OCI-M1 (cell line): ENCODE results near the gene CIB4.

Source experiments
- DNase-seq: peaks from one replicate; lab custom pipeline; 2025; lab: John Stamatoyannopoulos, UW

Gene CIB4

DNA sequence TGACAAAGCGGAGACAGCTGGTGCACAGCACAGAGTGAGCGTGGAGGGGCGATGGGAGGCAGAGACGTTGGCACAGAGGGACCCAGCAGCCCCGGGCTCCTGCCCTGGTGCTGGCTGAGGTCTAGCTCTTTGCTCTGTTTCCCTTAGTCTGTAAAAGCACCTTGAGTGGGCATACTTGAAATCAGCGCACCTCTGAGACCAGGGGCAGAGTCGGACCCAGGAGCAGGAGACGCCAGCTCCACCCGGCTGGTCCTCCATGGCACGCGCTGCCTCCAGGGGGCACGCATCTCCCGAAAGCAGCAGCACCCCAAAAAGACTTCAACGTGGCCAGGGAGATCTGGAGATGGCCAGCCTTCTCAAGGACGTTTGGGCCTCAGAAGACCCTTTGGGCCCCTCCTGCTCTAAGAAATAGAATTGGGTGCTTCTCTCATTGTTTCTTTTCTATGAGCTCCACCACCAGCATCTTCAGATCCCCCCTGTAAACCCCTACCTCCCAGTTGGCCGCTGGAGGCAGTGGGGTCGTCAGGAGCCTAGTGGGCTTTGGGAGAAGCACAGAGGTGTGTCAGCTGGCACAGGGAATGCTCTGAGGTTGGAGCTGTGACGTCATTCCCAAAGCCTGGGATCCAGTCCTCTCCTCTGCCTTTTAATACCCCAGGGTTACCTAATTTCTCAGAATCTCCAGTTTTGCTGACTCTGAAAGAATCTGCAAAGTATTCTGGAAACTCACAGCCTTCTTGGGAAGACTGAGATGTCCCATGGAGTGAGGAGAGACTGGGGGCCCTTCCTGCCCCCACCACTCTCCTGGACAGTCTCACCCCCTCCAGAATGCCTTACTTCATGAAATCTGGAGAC is 58.9 kb downstream of the CIB4 start:
- no peak for DNase-seq

DNA sequence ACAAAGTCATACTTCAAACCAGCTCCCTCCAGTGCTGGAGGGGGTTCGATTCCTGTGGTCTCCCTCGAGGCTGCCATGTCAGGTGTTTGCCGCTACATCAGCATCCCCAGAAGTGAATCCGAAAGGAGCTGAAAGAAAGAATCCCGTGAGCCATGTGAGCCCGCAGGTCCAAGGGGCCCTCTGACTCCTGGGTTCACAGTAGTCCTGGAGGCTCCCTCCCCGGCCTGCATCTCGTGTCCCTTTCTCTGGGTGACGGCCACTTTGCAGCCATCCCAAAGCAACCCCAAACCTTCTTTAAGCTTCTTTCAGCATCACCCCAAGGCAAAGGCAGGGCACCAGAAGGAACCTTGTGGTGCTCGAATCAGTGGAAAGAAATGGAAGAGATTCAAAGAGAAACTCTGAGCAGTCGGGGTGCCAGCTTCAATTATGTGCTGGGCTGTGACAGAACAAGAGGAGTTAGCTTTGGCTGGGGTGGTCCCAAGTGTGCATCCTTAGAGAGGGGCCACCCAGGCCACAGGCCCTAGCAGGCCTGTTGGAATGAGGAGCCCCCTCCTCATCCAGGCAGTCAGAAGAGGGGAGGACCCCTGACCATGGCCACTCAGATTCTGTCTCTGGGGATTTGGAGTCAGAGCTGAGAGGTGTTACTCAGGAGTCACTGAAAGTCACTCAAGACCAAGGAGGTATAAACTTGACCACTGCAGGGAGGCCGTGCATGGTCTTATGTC is 59.7 kb downstream of the CIB4 start:
- DNase-seq = no peak

DNA sequence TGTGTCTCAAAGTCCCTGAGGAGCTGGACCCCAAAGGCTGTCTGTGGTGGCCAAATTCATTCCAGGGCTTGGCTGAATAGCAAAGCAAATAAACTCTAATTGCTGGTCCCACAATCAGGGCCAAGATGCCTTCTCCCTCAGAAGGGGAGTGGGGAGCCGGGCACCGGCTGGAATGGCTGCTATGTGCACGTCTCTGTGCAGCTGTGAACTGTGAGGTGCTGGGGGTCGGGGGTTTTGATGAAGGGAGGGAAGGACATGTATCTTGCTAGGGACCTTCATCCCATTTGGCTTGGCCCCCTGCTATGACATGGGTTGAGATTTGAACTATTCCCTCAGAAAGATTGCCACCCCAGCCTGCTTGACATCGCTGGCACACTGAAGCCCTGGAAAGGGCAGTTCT is 60.4 kb downstream of the CIB4 start:
- DNase-seq = no peak

DNA sequence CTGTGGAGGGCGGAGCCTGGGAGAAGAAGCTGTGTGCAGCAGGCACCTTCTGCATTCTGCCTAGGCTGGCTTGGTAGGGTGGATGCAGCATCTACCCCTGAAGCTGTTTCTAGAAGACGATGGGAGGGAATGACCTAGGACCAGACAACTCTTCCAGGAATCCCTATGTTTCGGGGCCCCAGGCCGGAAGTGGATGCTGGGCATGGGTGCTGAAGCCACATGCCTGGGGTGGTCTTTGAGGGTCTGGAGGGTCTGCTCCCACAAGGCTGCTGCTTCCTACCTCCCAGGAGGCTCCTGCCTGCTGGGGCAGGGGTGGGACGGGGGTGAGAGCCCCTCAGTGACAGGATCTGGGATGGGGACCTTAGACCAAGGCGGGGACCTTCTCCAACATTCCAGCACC is 61.0 kb downstream of the CIB4 start:
- DNase-seq = no peak

DNA sequence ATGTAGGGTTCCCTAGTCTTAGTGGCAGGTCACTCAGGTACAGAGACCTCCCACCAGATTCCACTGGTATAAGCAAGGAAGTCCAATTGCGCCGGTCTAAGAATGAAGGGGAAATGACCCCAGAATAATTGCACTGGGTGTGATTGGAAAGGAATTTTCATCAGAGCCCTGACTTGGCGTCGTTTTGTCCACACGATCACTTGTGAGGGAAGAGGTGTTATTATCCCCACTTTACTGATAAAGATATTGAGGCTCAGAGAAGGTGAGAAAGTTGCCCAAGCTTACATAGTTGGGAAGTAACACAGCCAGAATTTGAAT is 61.5 kb downstream of the CIB4 start:
- DNase-seq = no peak

DNA sequence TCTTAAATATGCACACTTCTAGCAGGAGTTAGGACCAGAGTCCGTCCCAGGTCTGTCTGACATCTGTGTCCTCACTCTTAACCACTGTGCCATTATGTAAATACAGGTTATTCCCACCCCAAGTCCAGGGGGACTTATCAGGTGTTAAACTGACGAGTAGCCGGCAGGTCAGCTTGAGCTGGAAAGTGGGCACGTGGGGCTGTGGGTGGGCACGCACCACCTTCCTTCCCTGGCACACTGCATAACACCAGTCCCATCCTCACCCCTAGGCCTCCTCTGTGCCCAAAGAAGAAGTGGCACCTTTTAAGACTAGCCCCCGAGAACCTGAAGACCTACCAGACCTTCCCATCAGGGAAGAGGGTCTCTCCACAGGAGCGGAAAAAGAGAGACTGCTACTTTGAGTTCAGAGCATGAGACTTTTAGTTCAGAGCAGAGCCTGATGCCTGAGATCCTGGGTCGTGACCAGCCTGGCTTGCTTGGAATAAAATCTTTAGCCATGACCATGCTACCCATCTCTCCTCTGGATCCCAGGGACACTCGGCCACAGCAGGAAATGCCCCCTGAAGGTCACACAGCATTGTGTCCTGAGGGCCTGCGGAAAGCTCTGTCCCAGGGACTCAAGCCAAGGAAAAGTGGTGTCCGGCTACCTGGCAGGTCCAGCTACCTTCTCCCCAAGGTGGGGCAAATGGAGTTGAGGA is 62.0 kb downstream of the CIB4 start:
- no peak for DNase-seq

DNA sequence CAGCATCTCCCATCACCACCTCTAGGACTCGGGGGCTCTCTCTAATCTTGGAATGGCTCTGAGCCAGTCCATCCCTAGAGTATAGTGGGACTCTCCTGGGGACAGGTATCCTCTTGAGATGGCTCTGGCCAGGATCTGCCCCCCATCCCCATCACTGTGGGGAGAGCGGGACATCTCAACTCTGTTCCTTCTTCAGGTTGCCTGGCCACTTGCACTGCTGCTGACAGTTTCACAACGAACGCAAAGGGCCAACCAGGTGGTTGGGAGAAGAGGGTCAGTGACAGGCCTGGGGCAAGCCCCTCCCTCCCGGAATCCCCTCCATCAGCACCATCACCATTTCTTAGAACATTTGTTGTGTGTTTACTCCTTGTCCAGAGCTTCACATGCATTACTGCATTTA is 62.6 kb downstream of the CIB4 start:
- DNase-seq = no peak

DNA sequence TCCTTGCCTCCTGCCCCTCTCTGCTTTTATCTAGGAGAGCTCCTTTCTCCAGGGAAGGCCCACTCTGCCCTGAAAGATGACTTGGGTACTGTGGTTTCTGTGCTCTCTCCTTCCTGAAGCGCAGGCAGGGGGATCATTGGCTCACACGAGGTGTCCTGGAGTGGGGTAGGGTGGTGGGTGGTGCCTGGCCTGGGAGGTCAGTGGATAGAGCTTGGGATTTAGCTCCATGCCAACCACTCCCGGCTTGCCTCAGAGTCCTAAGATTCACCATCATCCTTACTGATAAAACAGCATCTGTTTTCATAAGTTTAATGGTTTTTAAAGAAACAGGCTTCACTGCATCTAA is 63.1 kb downstream of the CIB4 start:
- DNase-seq = no peak

DNA sequence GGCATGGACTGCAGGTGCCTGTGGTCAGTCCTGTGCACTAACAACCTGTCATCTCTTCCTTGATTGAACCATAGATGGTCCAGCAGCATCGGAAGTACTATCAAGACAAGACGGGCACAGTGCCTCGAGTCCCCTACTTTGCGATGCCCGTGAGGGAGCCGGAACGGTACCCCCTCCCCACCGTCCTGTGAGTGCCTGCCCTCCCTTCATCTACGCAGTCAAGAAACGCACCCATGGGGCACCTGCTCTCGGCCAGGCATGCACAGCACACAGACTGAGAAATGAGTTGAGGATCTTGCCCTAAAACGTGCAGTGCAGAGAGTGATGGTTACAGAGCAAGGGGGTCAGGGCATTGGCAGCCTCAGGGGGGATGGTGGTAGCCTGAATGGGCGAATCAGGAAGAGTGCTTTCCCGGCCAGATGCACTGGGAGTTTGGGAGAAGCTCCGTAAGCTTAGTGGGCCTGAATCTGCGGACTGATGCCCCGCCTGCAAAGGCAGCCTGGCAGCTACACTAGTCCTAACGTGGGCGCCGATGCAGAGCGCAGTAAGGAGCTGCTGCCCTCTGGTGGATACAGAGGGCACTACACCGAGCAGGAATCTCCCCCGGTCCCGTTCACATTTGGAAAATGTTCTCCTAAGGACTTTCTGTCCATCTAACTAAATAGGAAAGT is 63.6 kb downstream of the CIB4 start:
- DNase-seq = peak; percentile 74

DNA sequence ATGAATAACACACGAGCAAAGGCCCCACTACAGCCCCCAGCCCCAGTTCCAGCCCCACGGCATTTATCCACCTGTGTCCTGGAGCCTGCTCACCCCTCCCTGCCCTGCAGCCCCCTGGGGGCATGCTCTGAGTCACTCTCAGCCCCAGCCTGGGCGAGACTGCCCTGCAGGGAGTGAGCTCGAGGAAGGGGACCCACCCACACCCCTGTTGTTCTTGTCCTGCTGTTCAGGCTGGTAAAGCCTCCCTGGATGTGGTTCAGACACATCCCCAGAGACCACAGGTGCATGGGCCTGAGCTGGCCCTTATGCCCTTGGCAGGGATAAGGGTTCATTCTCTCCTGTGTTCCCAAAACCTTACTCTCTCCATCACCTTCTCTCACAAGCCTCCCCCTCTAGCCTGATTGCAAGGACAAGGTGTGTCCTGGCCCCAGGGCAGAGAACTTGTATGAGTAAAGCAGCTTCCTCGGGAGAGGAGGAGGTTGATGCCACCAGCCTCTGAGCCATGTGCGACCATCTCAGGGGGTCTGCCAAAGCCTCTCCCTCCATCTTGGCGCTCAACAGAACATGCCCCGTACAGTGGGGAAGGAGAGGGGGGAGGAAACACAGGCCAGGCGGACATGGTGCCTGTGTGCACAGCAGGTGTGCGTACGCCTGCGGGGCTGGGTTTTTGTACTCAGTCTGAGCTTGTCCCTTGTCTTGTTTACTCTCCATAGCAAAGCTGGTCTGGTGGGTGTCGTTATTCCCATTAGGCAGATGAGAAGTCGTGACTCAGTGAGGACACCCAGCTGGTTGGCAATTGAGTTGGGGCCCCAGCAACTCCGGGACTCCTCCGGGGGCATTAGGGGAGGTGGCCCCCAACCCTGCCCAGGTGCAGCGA is 64.4 kb downstream of the CIB4 start:
- no peak for DNase-seq

DNA sequence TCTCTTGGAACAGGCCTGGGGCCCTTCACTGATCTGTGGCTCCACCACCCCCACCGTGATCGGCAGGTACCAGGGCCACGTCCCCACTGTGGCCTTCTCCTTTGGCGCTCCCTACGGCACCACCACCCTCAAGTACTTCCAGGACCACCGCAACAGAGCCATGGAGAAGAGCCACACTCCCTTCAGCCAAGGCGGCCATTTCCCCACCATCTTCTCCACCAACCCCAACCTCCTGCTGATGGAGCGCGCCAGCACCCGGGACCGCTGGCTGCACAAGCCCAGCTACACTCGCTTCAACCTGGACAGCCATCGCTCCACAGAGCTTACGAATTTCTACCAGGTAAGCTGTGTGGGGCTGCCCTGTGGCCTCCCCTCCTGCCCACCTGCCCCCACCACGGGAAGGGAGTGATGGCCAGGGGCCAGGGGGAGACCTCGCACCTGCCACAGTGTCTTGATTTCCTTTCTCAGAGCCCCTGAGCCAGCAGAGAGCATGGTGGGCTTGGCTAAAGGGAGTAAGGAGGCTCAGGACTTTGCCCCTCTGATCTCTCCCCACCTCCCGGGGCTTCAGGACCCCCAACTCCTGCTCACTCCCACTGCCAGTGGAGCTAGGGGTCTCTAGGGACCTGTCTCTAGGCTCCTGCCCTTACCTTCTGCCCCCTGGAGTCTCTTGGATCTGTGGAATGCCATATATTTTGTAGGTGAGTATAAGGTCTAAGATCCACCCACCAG is 65.2 kb downstream of the CIB4 start:
- DNase-seq = no peak

DNA sequence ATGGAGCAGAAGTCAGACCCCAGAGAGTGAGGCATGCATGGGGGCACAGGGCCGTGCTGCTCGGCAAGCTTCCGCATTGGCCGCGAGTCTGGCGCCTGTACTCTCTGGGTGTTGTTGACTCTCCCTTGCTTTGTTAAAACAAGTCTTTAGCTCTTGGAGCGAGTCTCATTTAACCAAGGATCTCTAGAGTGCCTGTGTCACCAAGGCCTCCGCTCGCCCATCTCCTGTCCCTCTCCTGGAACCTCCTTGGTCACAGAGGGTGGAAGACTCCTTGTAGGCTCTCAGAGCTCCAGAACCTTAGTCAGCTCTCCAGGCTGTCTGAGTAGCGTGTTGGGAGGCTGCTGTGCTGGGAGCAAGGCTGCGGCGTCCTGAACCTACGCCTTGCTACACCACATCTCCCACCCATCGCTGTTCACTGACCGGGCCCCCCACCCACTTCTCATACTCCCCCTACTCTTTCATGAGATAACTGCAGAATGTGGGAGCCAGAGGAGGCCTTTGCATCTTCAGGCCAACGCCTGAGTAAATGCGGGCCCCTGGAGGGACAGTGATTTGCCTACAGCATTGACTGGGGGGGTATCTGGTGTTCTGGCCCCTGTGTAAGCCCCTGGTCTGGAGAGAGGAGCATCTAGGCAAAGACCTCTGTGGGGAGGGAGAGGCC is 66.1 kb downstream of the CIB4 start:
- DNase-seq = no peak

DNA sequence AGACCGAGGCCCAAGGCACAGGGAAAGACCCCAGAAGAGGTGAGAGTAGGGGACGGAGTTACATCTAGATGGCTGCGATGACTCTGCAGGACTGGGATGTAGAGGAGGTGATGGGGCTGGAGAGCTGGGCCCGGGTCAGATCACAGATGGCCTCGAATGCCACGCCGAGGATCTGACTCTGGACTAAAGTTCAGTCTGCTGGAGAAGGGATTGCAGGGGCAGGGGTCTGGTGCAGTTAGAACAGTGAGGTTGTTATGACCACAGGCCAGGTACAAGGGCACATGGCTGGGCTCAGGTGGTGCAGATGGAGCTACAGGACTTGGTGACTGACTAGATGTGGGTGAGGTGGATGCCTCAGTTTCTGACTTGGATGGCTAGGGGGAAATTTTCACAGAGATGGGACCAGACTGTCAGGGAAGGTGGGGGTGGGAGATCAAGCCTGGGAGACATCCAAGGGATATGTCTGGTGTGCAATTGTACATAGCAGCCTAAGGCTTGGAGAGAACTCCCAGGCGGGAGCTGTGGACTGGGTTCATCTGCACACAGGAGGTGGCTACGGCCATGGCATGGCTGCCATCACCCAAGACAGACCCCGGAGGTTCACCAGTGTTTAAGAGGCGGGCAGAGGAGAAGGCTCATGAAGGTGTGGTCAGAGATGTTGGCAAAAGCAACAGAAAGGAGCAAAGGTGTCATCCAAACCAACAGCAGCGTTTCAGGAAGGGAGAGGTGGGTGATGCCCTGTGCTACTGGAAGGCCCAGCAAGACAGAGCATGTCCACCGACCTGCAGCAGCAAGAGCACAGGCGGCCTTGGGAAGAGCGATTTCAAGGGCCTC is 66.9 kb downstream of the CIB4 start:
- DNase-seq = no peak

DNA sequence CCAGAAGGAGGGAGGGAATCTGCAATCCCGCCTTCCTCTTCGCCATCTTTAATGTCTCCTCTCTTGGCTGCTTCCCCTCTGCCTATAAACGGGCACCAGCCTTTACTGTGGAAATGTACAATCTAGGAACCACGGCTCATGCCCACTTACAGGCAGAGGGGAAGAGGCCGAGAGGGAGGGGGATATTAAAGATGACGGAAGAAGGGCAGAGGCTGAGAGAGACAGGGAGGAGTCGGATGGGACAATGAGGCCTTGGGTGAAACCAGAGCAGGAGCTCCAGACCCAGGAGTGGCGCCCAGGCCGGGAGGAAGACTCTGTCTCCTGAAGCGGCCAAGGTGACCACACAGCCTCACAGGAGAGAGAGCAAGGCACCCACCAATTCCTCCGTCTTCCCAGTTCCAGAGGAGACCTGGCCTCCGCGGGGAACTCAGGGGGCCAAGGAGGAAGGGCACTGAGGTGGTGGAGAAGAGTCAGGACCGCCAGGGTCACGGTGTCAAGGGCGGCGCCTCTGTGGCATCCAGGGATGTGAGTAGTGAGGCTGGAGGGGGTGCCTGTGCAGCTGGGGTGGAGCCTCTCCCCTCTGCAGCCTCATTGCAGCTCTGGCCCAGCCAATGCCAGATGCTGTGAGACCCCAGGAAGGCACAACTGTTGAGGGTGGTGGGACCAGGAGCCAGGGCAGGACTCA is 67.8 kb downstream of the CIB4 start:
- DNase-seq = no peak

DNA sequence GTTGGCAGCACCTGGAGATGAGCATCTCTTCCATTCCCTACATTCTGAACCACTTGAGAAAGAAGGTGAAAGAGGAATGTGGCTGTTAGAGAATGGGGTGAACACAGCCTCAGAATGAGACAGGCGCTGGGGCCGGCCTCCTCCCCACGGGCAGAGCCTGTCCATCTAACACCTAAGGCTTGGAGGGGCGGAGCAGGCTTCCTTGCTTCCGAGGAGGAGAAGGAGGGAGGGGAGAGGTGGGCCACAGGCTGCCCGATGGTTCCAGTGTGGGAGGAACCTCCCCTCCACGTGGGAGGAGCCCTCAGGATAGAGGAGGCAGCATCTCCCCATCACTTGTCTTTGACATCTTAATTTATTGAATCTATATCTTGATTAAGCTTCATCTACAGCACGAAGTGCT is 68.6 kb downstream of the CIB4 start:
- no peak for DNase-seq

DNA sequence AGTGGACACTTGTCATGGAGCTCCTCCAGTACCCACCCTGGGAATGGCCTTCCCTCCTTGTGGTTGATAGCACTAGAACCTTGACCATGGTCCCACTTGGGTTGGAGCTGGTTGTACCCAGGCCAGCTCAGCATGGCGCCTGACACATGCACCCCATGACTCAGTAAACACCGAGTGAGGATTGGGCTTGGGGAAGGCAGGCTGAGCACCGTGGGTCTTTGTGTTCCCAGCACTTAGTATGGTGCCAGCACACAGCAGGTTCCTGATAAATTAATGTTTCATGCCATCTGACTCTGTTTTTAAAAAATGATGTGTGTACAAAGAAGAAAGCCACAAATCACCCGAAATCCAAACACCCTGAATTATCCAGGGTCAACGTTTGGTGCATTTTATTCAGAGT is 69.8 kb downstream of the CIB4 start:
- no peak for DNase-seq

DNA sequence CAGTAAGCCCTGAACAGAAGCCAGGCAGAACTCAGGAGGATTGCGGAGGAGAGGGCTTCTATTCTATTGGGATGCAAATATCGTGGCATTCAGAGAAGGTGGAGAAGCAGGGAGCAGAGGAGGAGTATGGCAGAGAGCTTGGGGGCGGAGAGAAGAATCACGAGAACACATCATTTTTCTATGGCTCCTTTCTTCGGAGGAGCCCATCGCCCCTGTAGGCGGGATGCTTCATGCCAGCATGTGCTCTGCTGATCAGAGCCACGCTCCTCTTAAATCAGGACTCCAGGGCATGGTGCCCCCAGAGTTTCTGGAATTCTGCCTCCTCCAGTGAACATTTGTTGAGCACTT is 71.1 kb downstream of the CIB4 start:
- DNase-seq = no peak

DNA sequence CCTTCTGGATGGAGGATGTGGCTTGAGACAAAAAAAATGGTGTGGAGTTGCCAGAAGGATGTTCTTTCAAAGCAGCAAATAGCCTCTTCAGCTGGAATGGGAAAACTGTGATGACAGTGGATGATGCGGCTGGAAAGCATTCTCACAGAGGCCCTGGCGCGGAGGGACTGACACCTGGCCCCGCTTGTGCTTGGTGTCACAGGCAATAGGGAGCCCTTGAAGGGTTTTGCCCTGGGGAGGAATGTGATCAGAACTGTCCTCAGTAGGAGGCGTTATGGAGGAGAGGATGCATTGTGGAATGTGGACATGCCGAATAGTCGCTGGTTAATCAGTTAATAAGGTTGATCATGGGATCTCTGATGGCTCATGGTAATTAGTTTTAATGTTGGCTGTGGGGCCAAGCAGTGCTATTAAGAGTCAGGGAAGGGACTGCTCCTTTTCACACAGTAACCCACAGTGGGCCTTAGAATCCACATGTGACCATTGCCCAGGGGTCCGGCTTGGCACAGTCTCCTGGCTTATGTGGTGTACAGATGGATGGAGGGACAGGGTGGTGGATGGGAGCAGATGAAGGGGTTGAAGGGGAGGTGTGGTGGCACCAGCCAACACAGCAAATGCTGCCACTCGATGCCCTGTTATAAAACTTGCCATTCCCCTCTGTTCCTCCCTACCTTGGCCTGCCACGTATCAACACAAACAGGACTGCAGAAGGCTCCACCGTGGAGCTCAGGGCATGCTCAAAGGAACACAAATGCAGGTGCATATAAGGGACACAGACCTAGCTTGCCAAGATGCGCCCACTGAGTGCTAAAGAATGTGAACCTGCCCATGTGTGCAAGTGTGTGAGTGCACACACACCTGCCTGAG is 71.7 kb downstream of the CIB4 start:
- DNase-seq = no peak
